GM18861 (cell line): ENCODE measurements around the gene IVL.

Experiments used
- ATAC-seq: cut with Tn5 transposase; IDR thresholded peaks from one replicate; pipeline ENCODE4 v1.9.1; 2021; ENCODE audit not compliant: unreplicated experiment

Gene IVL

GRCh38 chr1:152946248-152946647 is 37.9 kb downstream of the IVL start:
- ATAC-seq: no peak

DNA sequence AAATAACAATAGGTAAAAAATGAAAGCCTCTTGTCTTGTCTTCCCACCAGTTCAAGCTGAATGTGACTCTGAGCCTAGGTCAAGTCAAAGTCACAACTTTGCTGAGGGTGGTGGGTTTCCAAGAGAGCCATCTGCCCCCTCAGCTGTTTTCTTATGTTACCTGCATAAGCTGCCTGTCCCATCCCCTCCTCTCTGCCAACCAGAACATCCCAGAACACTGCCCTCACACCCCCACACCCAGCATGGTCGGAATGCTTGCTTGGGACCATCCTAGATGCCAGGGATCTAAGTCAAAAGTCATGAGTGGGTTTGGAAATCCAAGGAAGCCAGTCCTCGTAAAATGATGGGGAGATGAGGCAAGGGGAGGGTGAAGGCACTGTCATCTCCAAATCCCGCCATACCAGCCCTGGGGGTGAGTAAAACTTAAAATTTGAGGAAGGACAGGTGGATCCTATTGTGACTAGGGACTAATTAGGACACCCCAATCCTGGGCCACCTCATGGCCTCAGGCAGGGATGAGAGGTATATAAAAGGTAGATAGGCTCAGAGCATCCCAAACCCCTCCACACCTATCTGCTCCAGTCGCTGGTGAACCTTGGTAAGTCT is 38.4 kb downstream of the IVL start, which contains the start of gene SPRR5:
SPRR5 (plus strand) TSS at position 556 of the 606 bp plus-strand sequence. CDS start 1,349 bp downstream, outside the sequence.
- no peak for ATAC-seq

DNA sequence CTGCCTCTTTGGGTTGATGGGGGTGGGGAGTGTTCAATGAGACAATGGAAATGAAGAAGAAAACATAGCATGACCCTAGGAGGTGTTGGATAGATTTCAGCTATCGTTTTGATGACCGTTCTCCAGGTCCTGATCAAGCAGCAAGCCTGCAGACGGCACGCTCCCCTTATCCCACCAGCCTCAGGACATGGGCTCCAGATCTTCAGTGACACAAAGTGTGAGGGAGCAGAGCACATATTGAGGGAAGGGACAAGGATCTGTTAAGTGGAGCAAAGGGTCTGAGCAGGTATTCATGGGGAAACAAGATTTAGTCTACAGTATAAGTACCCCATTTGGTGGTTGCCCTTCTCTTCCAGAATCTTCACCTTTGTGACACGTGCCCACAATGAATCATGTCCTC is 43.4 kb downstream of the IVL start:
- no peak for ATAC-seq

- no peak for ATAC-seq
These were observed 45.4 kb downstream of the IVL start for GRCh38 chr1:152953761-152954160.

DNA sequence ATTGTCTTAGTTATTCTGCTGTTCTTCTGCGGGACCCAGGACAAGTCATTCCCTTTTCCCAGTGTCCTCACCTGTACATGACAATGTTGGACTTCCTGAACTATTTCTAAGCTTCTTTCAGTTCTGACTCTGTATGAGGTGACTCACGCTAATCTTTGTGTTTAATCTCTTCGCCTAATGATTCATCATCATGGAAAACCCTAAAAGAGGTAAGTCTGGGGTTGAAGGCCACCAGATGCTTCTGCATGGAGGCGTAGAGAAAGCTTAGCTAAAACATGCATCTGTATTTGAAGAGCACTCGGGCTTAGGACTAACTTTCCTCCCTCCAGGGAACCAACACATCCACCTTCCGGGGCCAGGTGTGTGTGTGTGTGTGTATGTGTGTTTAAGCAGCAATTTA is 46.1 kb downstream of the IVL start:
- ATAC-seq: no peak

DNA sequence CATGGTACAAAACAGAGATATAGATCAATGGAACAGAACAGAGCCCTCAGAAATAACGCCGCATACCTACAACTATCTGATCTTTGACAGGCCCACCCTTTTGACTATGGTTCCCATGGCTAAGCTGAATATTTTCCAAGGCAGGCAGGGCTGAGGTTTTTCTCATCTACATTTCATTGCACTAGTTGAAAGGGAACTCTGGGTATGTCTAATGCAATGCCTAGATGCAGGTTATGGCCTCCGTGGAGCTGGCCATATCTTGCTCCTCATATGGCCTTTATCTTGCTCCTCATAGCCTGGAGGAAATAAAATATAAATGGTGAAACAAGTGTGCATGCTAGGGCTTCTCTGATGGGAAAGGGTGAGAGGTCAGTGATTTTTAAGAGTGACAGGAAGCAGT is 49.2 kb downstream of the IVL start:
- ATAC-seq: no peak

DNA sequence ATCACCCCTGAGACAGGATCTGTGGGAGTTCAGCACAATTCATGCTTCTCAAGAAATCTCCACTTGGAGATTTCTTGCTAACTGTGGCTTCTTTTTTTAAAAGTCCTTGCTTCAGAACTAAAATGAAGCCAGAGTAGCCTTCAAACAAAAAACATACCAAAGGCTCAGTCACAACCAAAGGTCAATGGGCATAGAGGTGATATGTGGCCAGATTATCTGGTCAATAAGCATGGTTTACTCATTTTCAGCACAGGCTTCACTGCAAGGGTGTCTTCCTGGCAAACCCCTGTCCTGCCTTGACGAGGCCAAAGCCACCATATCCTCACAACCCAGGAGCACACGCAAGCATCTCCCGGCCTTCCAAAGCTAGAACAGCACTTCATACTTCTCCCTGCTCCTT is 50.9 kb downstream of the IVL start:
- ATAC-seq: no peak

GRCh38 chr1:152959801-152960451 is 51.6 kb downstream of the IVL start:
- ATAC-seq: no peak

GRCh38 chr1:152960452-152961044 is 52.2 kb downstream of the IVL start:
- no peak for ATAC-seq
